Spleen (tissue), 7 donors: ENCODE measurements around the gene TAOK3.

Source experiments
- CTCF ChIP-seq, 11 experiments: fragments of 200-600 bp in 7 of 11; fragments of 450-650 bp in 4 of 11; sonication (generic) in 4 of 11; IDR thresholded peaks in 8 of 11; conservative IDR thresholded peaks in 3 of 11; 1 replicate in 7 of 11; 2 replicates in 4 of 11; pipeline versions ENCODE4 v1.4.0 to v1.8.0; 2016 to 2021; ENCODE audit warnings: antibody characterized with exemption in 11 of 11, inconsistent platforms in 4 of 11, mild to moderate bottlenecking in 1 of 11
- POLR2A ChIP-seq, 3 donors: fragments of 450-650 bp; IDR thresholded peaks; one replicate each; pipeline ENCODE4 v1.5.1; 2017; ENCODE audit warnings: antibody characterized with exemption in 3 of 3, mild to moderate bottlenecking in 1 of 3
- donor health status: DM: no; HTN: no; CAD: no; lungs with moderate emphysema.
- donor health status: DM: no; HTN: no; CAD: no.
- donor health status: DM: no; HTN: no; CAD: no.

GRCh38 chr12:118330421-118331018, 42.2 kb downstream of the TAOK3 start:
- TF ChIP-seq CTCF (IDR thresholded peaks at IDR 0.05 in 8 of 11, conservative IDR thresholded peaks at IDR 0.05 in 3 of 11) (no peak), POLR2A (IDR thresholded peaks at IDR 0.05) (no peak)
